HepG2 (cell line): ENCODE results near the gene NAV2. TPM values are rescaled to one million over a fixed set of nuclear protein-coding genes. Genes with fewer than 3 reads are reported as not detected.

Source experiments
- ATF1 ChIP-seq: IDR thresholded peaks from 2 replicates; pipeline ENCODE4 v1.6.1; 2016; ENCODE audit warnings: mild to moderate bottlenecking, control low read depth
- DDIT3 ChIP-seq: sonication (generic); formaldehyde crosslinking; IDR thresholded peaks from 2 replicates; pipeline ENCODE4 v1.4.0; 2020; ENCODE audit warnings: mild to moderate bottlenecking, missing genetic modification reagents
- KDM5A ChIP-seq: fragments of 200-600 bp; sonication (generic); IDR thresholded peaks from 2 replicates; pipeline ENCODE4 v1.7.0; 2018; ENCODE audit warnings: antibody characterized with exemption, mild to moderate bottlenecking, low read length, borderline replicate concordance
- NCOR1 ChIP-seq: fragments of 200-600 bp; sonication (generic); IDR thresholded peaks from 2 replicates; pipeline ENCODE4 v1.7.0; 2017; ENCODE audit warnings: antibody characterized with exemption, low read length, borderline replicate concordance
- RARG ChIP-seq: sonication (generic); formaldehyde crosslinking; IDR thresholded peaks from 2 replicates; pipeline ENCODE4 v1.4.0; 2020; ENCODE audit warnings: low read depth, mild to moderate bottlenecking, missing genetic modification reagents
- SPEN ChIP-seq: sonication (generic); formaldehyde crosslinking; IDR thresholded peaks from 2 replicates; pipeline ENCODE4 v1.5.1; 2020; ENCODE audit warnings: low read depth, mild to moderate bottlenecking, missing genetic modification reagents
- STAT6 ChIP-seq: sonication (generic); formaldehyde crosslinking; IDR thresholded peaks from 2 replicates; pipeline ENCODE4 v1.4.0; 2020; ENCODE audit warnings: missing genetic modification reagents, mild to moderate bottlenecking, borderline replicate concordance
- THRA ChIP-seq: sonication (generic); formaldehyde crosslinking; IDR thresholded peaks from 2 replicates; pipeline ENCODE4 v1.4.0; 2020; ENCODE audit warnings: missing genetic modification reagents, borderline replicate concordance
- ZBTB33 ChIP-seq: sonication (generic); formaldehyde crosslinking; IDR thresholded peaks from 2 replicates; pipeline ENCODE4 v1.4.0; 2020; ENCODE audit warnings: missing genetic modification reagents
- ZNF264 ChIP-seq: sonication (generic); formaldehyde crosslinking; IDR thresholded peaks from 2 replicates; pipeline ENCODE4 v1.4.0; 2020; ENCODE audit warnings: missing genetic modification reagents
- ZNF607 ChIP-seq: sonication (generic); formaldehyde crosslinking; IDR thresholded peaks from 2 replicates; pipeline ENCODE4 v1.5.1; 2020; ENCODE audit warnings: missing genetic modification reagents, mild to moderate bottlenecking, borderline replicate concordance
- ZNF709 ChIP-seq: sonication (generic); formaldehyde crosslinking; IDR thresholded peaks from 2 replicates; pipeline ENCODE4 v1.5.0; 2020; ENCODE audit warnings: mild to moderate bottlenecking, missing genetic modification reagents
- polyA plus RNA-seq, 8 experiments: library from polyadenylated mRNA; depleted of rRNA in 3 of 8; stranded (reverse) in 7 of 8; unstranded in 1 of 8; fragments of >200 nt; fragmentation: Illumina TruSeq in 4 of 8; extraction: Trizol in 4 of 8; gene quantifications; 2 replicates each; pipeline versions ENCODE4 v1.2.1 to v1.2.3, GENCODE V29; 2011 to 2016; ENCODE audit warnings: low read depth in 4 of 8, missing spikeins in 1 of 8, mixed read lengths in 1 of 8; ENCODE audit not compliant: insufficient read depth in 1 of 8
- total RNA-seq, 5 experiments: library from RNA; depleted of rRNA; stranded (reverse); fragments of >200 nt; fragmentation: Illumina TruSeq; extraction: Trizol; gene quantifications; 2 replicates each; pipeline ENCODE4 v1.2.3, GENCODE V29; 2016; ENCODE audit warnings: low read depth in 1 of 5
- TF ChIP-seq, protein P1 (sequence below): sonication (generic); formaldehyde crosslinking; conservative IDR thresholded peaks from 2 replicates; pipeline ENCODE4 v1.8.1; 2023; ENCODE audit warnings: missing genetic modification reagents
- TF ChIP-seq, protein P2 (sequence below): sonication (generic); formaldehyde crosslinking; IDR thresholded peaks from 2 replicates; pipeline ENCODE4 v1.5.0; 2020; ENCODE audit warnings: missing genetic modification reagents, mild to moderate bottlenecking, borderline replicate concordance

Gene NAV2
- total and polyA plus RNA-seq, 2 of the 13 experiments (the other 11 are each of a cell fraction or from before 2014, with no cell fraction given): 9.3 to 34.6 TPM

GRCh38 chr11:19790831-19791552 is 78.4 kb downstream of the NAV2 start (continued):
- TF ChIP-seq STAT6 (CRISPR knock-in tag) (no peak), ZBTB33 (no peak), THRA (no peak), ZNF709 (CRISPR knock-in tag) (no peak), DDIT3 (no peak), ZNF607 (CRISPR knock-in tag) (no peak), SPEN (CRISPR knock-in tag) (no peak), ATF1 (CRISPR knock-in tag) (no peak), NCOR1 (no peak), RARG (CRISPR knock-in tag) (no peak), ZNF264 (no peak), KDM5A (no peak)
- TF ChIP-seq, protein P1, sequence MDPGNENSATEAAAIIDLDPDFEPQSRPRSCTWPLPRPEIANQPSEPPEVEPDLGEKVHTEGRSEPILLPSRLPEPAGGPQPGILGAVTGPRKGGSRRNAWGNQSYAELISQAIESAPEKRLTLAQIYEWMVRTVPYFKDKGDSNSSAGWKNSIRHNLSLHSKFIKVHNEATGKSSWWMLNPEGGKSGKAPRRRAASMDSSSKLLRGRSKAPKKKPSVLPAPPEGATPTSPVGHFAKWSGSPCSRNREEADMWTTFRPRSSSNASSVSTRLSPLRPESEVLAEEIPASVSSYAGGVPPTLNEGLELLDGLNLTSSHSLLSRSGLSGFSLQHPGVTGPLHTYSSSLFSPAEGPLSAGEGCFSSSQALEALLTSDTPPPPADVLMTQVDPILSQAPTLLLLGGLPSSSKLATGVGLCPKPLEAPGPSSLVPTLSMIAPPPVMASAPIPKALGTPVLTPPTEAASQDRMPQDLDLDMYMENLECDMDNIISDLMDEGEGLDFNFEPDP (CRISPR knock-in tag): no peak
- TF ChIP-seq, protein P2, sequence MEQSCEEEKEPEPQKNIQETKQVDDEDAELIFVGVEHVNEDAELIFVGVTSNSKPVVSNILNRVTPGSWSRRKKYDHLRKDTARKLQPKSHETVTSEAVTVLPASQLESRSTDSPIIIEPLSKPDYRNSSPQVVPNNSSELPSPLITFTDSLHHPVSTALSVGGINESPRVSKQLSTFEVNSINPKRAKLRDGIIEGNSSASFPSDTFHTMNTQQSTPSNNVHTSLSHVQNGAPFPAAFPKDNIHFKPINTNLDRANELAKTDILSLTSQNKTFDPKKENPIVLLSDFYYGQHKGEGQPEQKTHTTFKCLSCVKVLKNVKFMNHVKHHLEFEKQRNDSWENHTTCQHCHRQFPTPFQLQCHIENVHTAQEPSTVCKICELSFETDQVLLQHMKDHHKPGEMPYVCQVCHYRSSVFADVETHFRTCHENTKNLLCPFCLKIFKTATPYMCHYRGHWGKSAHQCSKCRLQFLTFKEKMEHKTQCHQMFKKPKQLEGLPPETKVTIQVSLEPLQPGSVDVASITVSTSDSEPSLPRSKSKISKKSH: no peak
